Trophoblast cell (in vitro differentiated cells and primary cell): ENCODE data around the gene CFAP298.
"Not testable (repeated sequence)": the region's sequence is repeated elsewhere in the genome, so short reads cannot be mapped to it uniquely, and the experiment has no call there.

Source experiments
- DNase-seq, 2 donors: peaks; one replicate each; pipeline ENCODE4 v3.0.0-alpha.2; 2016
- H2AFZ ChIP-seq: 2 replicates; pipeline ENCODE4 v1.6.1; 2013; ENCODE audit warnings: low read length, moderate library complexity, mild to moderate bottlenecking; ENCODE audit not compliant: insufficient read depth, poor library complexity
- H2AK5ac ChIP-seq: 2 replicates; pipeline ENCODE4 v1.6.1; 2013; ENCODE audit warnings: mild to moderate bottlenecking, low read length
- H2BK120ac ChIP-seq: 2 replicates; pipeline ENCODE4 v1.6.1; 2013; ENCODE audit warnings: low read length, mild to moderate bottlenecking, moderate library complexity; ENCODE audit not compliant: insufficient read depth, poor library complexity
- H2BK12ac ChIP-seq: 2 replicates; pipeline ENCODE4 v1.6.1; 2013; ENCODE audit warnings: mild to moderate bottlenecking, low read length, moderate library complexity
- H2BK5ac ChIP-seq: 2 replicates; pipeline ENCODE4 v1.6.1; 2013; ENCODE audit warnings: low read length, low read depth, moderate library complexity, mild to moderate bottlenecking; ENCODE audit not compliant: poor library complexity
- H3K14ac ChIP-seq: 2 replicates; pipeline ENCODE4 v1.6.1; 2013; ENCODE audit warnings: mild to moderate bottlenecking, low read length
- H3K18ac ChIP-seq: 2 replicates; pipeline ENCODE4 v1.6.1; 2013; ENCODE audit warnings: mild to moderate bottlenecking, low read length
- H3K23ac ChIP-seq: 2 replicates; pipeline ENCODE4 v1.6.1; 2013; ENCODE audit warnings: low read length
- H3K27ac ChIP-seq: 2 replicates; pipeline ENCODE4 v1.5.1; 2013; ENCODE audit warnings: low read depth, mild to moderate bottlenecking, inconsistent platforms, low read length, moderate library complexity
- H3K27me3 ChIP-seq: 2 replicates; pipeline ENCODE4 v1.6.1; 2013; ENCODE audit warnings: inconsistent platforms, mild to moderate bottlenecking, low read length, moderate library complexity; ENCODE audit not compliant: insufficient read depth
- H3K36me3 ChIP-seq, 2 experiments: 1 replicate in 1 of 2; 2 replicates in 1 of 2; pipeline ENCODE4 v1.6.1; 2013; ENCODE audit warnings: low read length in 2 of 2, mild to moderate bottlenecking in 2 of 2, moderate library complexity in 1 of 2; ENCODE audit not compliant: insufficient read depth in 2 of 2, control insufficient read depth in 1 of 2
- H3K4ac ChIP-seq: 2 replicates; pipeline ENCODE4 v1.6.1; 2013; ENCODE audit warnings: low read depth, mild to moderate bottlenecking, low read length, moderate library complexity
- H3K4me1 ChIP-seq, 2 experiments: 1 replicate in 1 of 2; 2 replicates in 1 of 2; pipeline ENCODE4 v1.6.1; 2013; ENCODE audit warnings: low read length in 2 of 2, mild to moderate bottlenecking in 2 of 2, moderate library complexity in 1 of 2; ENCODE audit not compliant: insufficient read depth in 2 of 2, control insufficient read depth in 1 of 2
- H3K4me2 ChIP-seq: 2 replicates; pipeline ENCODE4 v1.6.1; 2013; ENCODE audit warnings: inconsistent platforms, mild to moderate bottlenecking, low read length, moderate library complexity
- H3K4me3 ChIP-seq: 2 replicates; pipeline ENCODE4 v1.5.1; 2013; ENCODE audit warnings: mild to moderate bottlenecking, low read depth, low read length, inconsistent platforms
- H3K79me1 ChIP-seq: one replicate; pipeline ENCODE4 v1.6.1; 2013; ENCODE audit warnings: low read length
- H3K79me2 ChIP-seq: 2 replicates; pipeline ENCODE4 v1.6.1; 2013; ENCODE audit warnings: low read length, mild to moderate bottlenecking; ENCODE audit not compliant: control insufficient read depth, insufficient read depth, poor library complexity
- H3K9ac ChIP-seq: 2 replicates; pipeline ENCODE4 v1.6.1; 2013; ENCODE audit warnings: mild to moderate bottlenecking, low read length
- H3K9me3 ChIP-seq: 2 replicates; pipeline ENCODE4 v1.6.1; 2013; ENCODE audit warnings: low read depth, mild to moderate bottlenecking, control low read depth, inconsistent platforms, low read length; ENCODE audit not compliant: insufficient read depth
- H4K12ac ChIP-seq: 2 replicates; pipeline ENCODE4 v1.6.1; 2013; ENCODE audit warnings: low read depth, mild to moderate bottlenecking, low read length, moderate library complexity
- H4K8ac ChIP-seq: 2 replicates; pipeline ENCODE4 v1.6.1; 2013; ENCODE audit warnings: low read depth, mild to moderate bottlenecking, low read length, moderate library complexity
- H4K91ac ChIP-seq: one replicate; pipeline ENCODE4 v1.6.1; 2013; ENCODE audit warnings: low read depth, mild to moderate bottlenecking, low read length, moderate library complexity
- WGBS: extraction: QIAGEN DNeasy Blood & Tissue Kit; methylation state at CpG from one replicate; pipeline ENCODE4 v1.1.7; 2013; ENCODE audit warnings: missing lambda C conversion rate; ENCODE audit not compliant: insufficient read length, insufficient coverage; ENCODE audit errors: extremely low coverage; 5-methylcytosine and 5-hydroxymethylcytosine counted together

Gene CFAP298

DNA sequence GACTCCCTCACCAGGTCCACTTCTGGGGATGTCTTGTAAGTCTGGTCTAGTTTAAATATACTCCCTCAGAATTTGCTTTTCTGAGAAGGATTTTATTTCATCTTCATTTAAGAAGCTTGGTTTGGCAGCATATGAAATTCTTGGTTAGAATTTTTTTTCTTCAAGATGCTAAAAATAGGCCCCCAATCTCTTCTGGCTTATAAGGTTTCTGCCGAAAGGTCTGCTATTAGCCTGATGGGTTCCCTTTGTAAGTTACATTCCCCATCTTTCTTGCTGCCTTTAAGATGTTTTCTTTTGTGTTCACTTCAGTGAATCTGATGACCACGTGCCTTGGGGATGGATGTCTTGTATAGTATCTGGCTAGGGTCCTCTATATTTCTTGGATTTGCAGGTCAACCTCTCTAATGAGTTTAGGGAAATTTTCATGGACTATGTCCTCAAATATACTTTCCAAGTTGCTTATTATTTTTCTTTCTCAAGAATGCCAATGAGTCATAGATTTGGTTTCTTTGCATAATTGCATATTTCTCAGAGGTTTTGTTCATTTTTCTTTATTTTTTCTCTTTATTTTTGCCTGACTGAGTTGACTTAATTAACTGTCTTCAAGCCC lies 46.2 kb downstream of the CFAP298 start:
- no peak overlapping the region for H4K8ac ChIP-seq
- H3K4ac ChIP-seq = no peak overlapping the region
- no peaks in the 10 kb centered on the region for H3K9me3 ChIP-seq
- H3K14ac ChIP-seq = no peak overlapping the region
- H2BK5ac ChIP-seq = no peak overlapping the region
- H3K79me2 ChIP-seq = no peaks in the 10 kb centered on the region
- no peak overlapping the region for H3K4me3 ChIP-seq
- no peak overlapping the region for H3K18ac ChIP-seq
- peaks cover 0 to 3% of the 10 kb centered on the region in 2 experiments for H3K4me1 ChIP-seq
- no peaks in the 10 kb centered on the region for H3K27me3 ChIP-seq
- no peak for DNase-seq
- H4K12ac ChIP-seq = no peak overlapping the region
- no peaks in the 10 kb centered on the region for H3K36me3 ChIP-seq
- no peak overlapping the region for H3K9ac ChIP-seq
- H3K4me2 ChIP-seq = no peak overlapping the region
- H3K23ac ChIP-seq = no peak overlapping the region
- no peak overlapping the region for H2BK12ac ChIP-seq
- no peak overlapping the region for H3K27ac ChIP-seq
- H3K79me1 ChIP-seq = peaks cover 2% of the 10 kb centered on the region
- H2BK120ac ChIP-seq = no peak overlapping the region
- H4K91ac ChIP-seq = no peak overlapping the region
- WGBS = no CpG with 5 or more reads among the region's 2 CpGs
- no peak overlapping the region for H2AK5ac ChIP-seq
- no peak overlapping the region for H2AFZ ChIP-seq

- H4K12ac ChIP-seq = no peak overlapping the region
- H3K4ac ChIP-seq = no peak overlapping the region
- no peak overlapping the region for H2BK12ac ChIP-seq
- H4K91ac ChIP-seq = no peak overlapping the region
- no peak overlapping the region for H3K23ac ChIP-seq
- H3K4me2 ChIP-seq = no peak overlapping the region
- no peaks in the 10 kb centered on the region for H3K36me3 ChIP-seq
- no peak overlapping the region for H3K27ac ChIP-seq
- no peak overlapping the region for H2BK120ac ChIP-seq
- no peaks in the 10 kb centered on the region for H3K9me3 ChIP-seq
- no peak overlapping the region for H3K4me3 ChIP-seq
- no peak overlapping the region for H3K9ac ChIP-seq
- no peaks in the 10 kb centered on the region for H3K4me1 ChIP-seq
- H3K79me2 ChIP-seq = no peaks in the 10 kb centered on the region
- no peak overlapping the region for H3K18ac ChIP-seq
- no peaks in the 10 kb centered on the region for H3K27me3 ChIP-seq
- H2AK5ac ChIP-seq = no peak overlapping the region
- H3K79me1 ChIP-seq = no peaks in the 10 kb centered on the region
- H2AFZ ChIP-seq = no peak overlapping the region
- no peak overlapping the region for H3K14ac ChIP-seq
- no peak overlapping the region for H4K8ac ChIP-seq
- WGBS = no CpG with 5 or more reads among the region's 2 CpGs
- H2BK5ac ChIP-seq = no peak overlapping the region
- DNase-seq = no peak
Observed at GRCh38 chr21:32562915-32563314, 49.3 kb downstream of the CFAP298 start.

GRCh38 chr21:32562426-32562825 lies 49.8 kb downstream of the CFAP298 start:
- H3K4me3 ChIP-seq = no peak overlapping the region
- no peak overlapping the region for H2BK5ac ChIP-seq
- no peak overlapping the region for H4K12ac ChIP-seq
- DNase-seq = no peak
- no peaks in the 10 kb centered on the region for H3K9me3 ChIP-seq
- H3K9ac ChIP-seq = no peak overlapping the region
- H3K27ac ChIP-seq = no peak overlapping the region
- no peaks in the 10 kb centered on the region for H3K79me2 ChIP-seq
- no peak overlapping the region for H3K4ac ChIP-seq
- H3K18ac ChIP-seq = no peak overlapping the region
- no peak overlapping the region for H4K8ac ChIP-seq
- no peak overlapping the region for H4K91ac ChIP-seq
- H3K23ac ChIP-seq = no peak overlapping the region
- H3K14ac ChIP-seq = no peak overlapping the region
- no peaks in the 10 kb centered on the region for H3K4me1 ChIP-seq
- no peaks in the 10 kb centered on the region for H3K79me1 ChIP-seq
- H3K36me3 ChIP-seq = no peaks in the 10 kb centered on the region
- H2AFZ ChIP-seq = no peak overlapping the region
- no peak overlapping the region for H2BK120ac ChIP-seq
- H3K27me3 ChIP-seq = no peaks in the 10 kb centered on the region
- H2AK5ac ChIP-seq = no peak overlapping the region
- H2BK12ac ChIP-seq = no peak overlapping the region
- no peak overlapping the region for H3K4me2 ChIP-seq
- no CpG with 5 or more reads among the region's 5 CpGs for WGBS

- H3K4ac ChIP-seq, H4K12ac ChIP-seq, H3K27me3 ChIP-seq, DNase-seq, H2BK5ac ChIP-seq, H3K4me1 ChIP-seq, H3K79me2 ChIP-seq, H3K9me3 ChIP-seq, H3K4me3 ChIP-seq, H3K27ac ChIP-seq, H2AK5ac ChIP-seq, H3K4me2 ChIP-seq, H3K14ac ChIP-seq, H3K36me3 ChIP-seq, H2AFZ ChIP-seq, H3K79me1 ChIP-seq, H3K18ac ChIP-seq, H2BK120ac ChIP-seq, H2BK12ac ChIP-seq, H4K8ac ChIP-seq, H3K9ac ChIP-seq, H3K23ac ChIP-seq, H4K91ac ChIP-seq: not testable (repeated sequence)
- no CpG with 5 or more reads among the region's 1 CpG for WGBS
Observed at GRCh38 chr21:32561476-32561875, 50.7 kb downstream of the CFAP298 start.
